Vagina (tissue), 2 donors: ENCODE measurements around the gene CAPRIN1. TPM values are rescaled to one million over a fixed set of nuclear protein-coding genes. Genes with fewer than 3 reads are reported as not detected.
A peak's percentile ranks its signal among the peaks of the same experiment; 100 is the strongest.
"Not testable (repeated sequence)": the region's sequence is repeated elsewhere in the genome, so short reads cannot be mapped to it uniquely, and the experiment has no call there.

ENCODE experiments used
- DNase-seq, 2 donors: peaks; one replicate each; pipeline ENCODE4 v3.0.0-alpha.2; 2017; ENCODE audit errors: extremely low spot score in 2 of 2
- H3K27ac ChIP-seq: fragments of 200-600 bp; sonication (generic); one replicate; pipeline ENCODE4 v1.5.1; 2019
- H3K27me3 ChIP-seq: fragments of 200-600 bp; sonication (generic); one replicate; pipeline ENCODE4 v1.5.1; 2019
- H3K36me3 ChIP-seq, 2 donors: fragments of 200-600 bp; sonication (generic); one replicate each; pipeline ENCODE4 v1.5.1; 2017 to 2019
- H3K4me1 ChIP-seq: fragments of 200-600 bp; sonication (generic); one replicate; pipeline ENCODE4 v1.5.1; 2019
- H3K4me3 ChIP-seq, 2 donors: fragments of 200-600 bp; sonication (generic); 1 replicate in 1 of 2; 2 replicates in 1 of 2; pipeline ENCODE4 v1.5.1; 2016 to 2019
- H3K9me3 ChIP-seq: fragments of 200-600 bp; sonication (generic); one replicate; pipeline ENCODE4 v1.5.1; 2019
- POLR2A ChIP-seq, 2 donors: fragments of 450-650 bp; IDR thresholded peaks; one replicate each; pipeline ENCODE4 v1.6.1; 2017; ENCODE audit warnings: antibody characterized with exemption in 2 of 2, mild to moderate bottlenecking in 2 of 2, moderate library complexity in 2 of 2
- POLR2AphosphoS5 ChIP-seq, 2 donors: sonication (generic); formaldehyde crosslinking; IDR thresholded peaks; one replicate each; pipeline ENCODE4 v1.9.0; 2017; ENCODE audit warnings: antibody characterized with exemption in 2 of 2, mild to moderate bottlenecking in 2 of 2, low read depth in 1 of 2; ENCODE audit not compliant: insufficient read depth in 1 of 2
- intact Hi-C: fragments of 100-400 bp; cut with DNase I; formaldehyde crosslinking; loops from one replicate; pipeline ENCODE4 v1.15.1; 2023
- total RNA-seq: library from RNA; depleted of rRNA; stranded (reverse); fragments of >200 nt; gene quantifications from one replicate; pipeline ENCODE4 v1.2.3, GENCODE V29; 2016
- TF ChIP-seq, protein P1 (sequence below), 3 experiments: fragments of 450-650 bp in 2 of 3; fragments of 200-600 bp in 1 of 3; sonication (generic) in 1 of 3; IDR thresholded peaks; one replicate each; pipeline ENCODE4 v1.5.1; 2017 to 2019; ENCODE audit warnings: antibody characterized with exemption in 3 of 3, mild to moderate bottlenecking in 2 of 3, moderate library complexity in 2 of 3

CAPRIN1 gene
- total RNA-seq, 1 donor from 2014 or later: 123 TPM

DNA sequence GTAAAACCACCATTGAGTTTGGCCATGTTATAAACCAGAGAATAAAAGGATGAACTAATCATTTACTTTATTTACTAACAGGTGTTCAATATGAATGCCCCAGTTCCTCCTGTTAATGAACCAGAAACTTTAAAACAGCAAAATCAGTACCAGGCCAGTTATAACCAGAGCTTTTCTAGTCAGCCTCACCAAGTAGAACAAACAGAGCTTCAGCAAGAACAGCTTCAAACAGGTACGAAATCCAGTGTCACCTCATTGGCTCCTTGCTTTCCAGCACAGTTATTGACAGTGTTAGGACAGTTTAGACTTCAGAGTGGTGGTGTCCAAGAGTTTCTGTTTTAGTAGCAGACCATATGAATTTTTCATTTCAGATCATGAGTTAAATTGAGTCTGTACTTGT is 40.3 kb downstream of the CAPRIN1 start:
- TF ChIP-seq POLR2A (IDR thresholded peaks at IDR 0.05) (no peak), POLR2AphosphoS5 (IDR thresholded peaks at IDR 0.05; ENCODE audit: insufficient read depth in 1 of 2, low read depth in 1 of 2) (no peak)
- TF ChIP-seq, protein P1, sequence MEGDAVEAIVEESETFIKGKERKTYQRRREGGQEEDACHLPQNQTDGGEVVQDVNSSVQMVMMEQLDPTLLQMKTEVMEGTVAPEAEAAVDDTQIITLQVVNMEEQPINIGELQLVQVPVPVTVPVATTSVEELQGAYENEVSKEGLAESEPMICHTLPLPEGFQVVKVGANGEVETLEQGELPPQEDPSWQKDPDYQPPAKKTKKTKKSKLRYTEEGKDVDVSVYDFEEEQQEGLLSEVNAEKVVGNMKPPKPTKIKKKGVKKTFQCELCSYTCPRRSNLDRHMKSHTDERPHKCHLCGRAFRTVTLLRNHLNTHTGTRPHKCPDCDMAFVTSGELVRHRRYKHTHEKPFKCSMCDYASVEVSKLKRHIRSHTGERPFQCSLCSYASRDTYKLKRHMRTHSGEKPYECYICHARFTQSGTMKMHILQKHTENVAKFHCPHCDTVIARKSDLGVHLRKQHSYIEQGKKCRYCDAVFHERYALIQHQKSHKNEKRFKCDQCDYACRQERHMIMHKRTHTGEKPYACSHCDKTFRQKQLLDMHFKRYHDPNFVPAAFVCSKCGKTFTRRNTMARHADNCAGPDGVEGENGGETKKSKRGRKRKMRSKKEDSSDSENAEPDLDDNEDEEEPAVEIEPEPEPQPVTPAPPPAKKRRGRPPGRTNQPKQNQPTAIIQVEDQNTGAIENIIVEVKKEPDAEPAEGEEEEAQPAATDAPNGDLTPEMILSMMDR (IDR thresholded peaks at IDR 0.05): no peak
- peaks cover 0 to 98% of the 10 kb centered on the region in 2 donors for H3K36me3 ChIP-seq
- no peak for DNase-seq
- no peaks in the 10 kb centered on the region for H3K27me3 ChIP-seq
- no peaks in the 10 kb centered on the region for H3K9me3 ChIP-seq
- intact Hi-C loops: no loop called here
- H3K4me1 ChIP-seq: no peaks in the 10 kb centered on the region
- H3K27ac ChIP-seq: no peak overlapping the region
- H3K4me3 ChIP-seq: no peak overlapping the region

DNA sequence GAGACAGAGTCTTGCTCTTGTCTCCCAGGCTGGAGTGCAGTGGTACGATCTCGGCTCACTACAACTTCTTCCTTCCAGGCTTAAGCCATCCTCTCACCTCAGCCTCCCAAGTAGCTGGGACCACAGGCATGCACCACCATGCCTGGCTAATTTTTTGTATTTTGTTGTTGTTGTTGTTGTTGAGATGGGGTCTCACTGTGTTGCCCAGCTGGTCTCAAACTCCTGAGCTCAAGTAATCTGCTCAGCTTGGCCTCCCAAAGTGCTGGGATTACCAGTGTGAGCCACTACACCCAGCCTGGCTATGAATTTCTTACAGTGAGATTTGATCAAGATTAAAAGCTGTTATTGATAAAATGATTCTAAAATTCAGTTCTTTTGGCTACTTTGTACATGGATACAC is 43.4 kb downstream of the CAPRIN1 start:
- peaks cover 0 to 99% of the 10 kb centered on the region in 2 donors for H3K36me3 ChIP-seq
- DNase-seq: not testable (repeated sequence)

DNA sequence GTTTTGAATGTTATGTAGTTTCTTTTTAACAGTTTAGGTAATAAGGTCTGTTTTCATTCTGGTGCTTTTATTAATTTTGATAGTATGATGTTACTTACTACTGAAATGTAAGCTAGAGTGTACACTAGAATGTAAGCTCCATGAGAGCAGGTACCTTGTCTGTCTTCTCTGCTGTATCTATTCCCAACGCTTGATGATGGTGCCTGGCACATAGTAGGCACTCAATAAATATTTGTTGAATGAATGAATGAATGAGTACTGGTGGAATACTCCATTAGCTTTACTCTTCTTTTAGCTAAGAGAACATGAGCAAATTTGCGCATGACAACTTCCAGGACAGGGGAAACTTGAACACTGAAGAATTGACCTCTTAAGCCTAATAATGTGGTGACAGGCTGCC is 47.3 kb downstream of the CAPRIN1 start:
- TF ChIP-seq POLR2A (IDR thresholded peaks at IDR 0.05) (no peak), POLR2AphosphoS5 (IDR thresholded peaks at IDR 0.05; ENCODE audit: insufficient read depth in 1 of 2, low read depth in 1 of 2) (no peak)
- TF ChIP-seq, protein P1 (IDR thresholded peaks at IDR 0.05): no peak
- no peak for DNase-seq
- Histone ChIP-seq H3K36me3 (peaks cover 0 to 68% of the 10 kb centered on the region in 2 donors), H3K4me1 (no peaks in the 10 kb centered on the region), H3K27me3 (no peaks in the 10 kb centered on the region), H3K27ac (no peak overlapping the region), H3K4me3 (no peak overlapping the region), H3K9me3 (no peaks in the 10 kb centered on the region)
- intact Hi-C loops: no loop called here

More for the DNA sequence above, 43.4 kb downstream of the CAPRIN1 start:
- intact Hi-C loops, H3K27me3 ChIP-seq, H3K4me1 ChIP-seq, H3K27ac ChIP-seq, H3K9me3 ChIP-seq, H3K4me3 ChIP-seq: not testable (repeated sequence)

DNA sequence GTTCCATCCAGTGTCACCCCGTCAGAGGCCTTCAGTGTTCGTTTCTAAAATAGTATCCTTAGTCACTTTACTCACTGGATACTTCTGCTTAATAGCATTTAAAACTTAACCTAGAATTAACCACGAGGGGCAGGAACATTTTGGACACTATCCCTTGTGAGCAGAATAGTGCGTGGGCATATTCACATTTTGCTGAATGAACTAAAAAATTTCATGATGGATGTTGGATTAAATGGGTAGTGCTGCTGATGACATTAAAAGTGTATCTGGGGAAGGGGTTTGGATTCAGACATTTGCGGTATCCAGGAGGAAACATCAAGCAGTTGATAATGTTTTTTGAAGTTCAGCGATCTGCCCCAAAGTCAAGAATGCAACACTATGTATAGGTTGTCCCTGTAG is 53.1 kb downstream of the CAPRIN1 start:
- peaks cover 21% of the 10 kb centered on the region for H3K4me1 ChIP-seq
- TF ChIP-seq, protein P1 (IDR thresholded peaks at IDR 0.05): no peak
- TF ChIP-seq POLR2A (IDR thresholded peaks at IDR 0.05) (no peak), POLR2AphosphoS5 (IDR thresholded peaks at IDR 0.05; ENCODE audit: insufficient read depth in 1 of 2, low read depth in 1 of 2) (no peak)
- no peaks in the 10 kb centered on the region for H3K27me3 ChIP-seq
- H3K4me3 ChIP-seq: peak overlapping the region; percentile 61 to 68
- H3K36me3 ChIP-seq: peaks cover 0 to 26% of the 10 kb centered on the region in 2 donors
- intact Hi-C loops: loop anchor here (5.0 kb wide), 1 partner anchor 52 kb away; the partner anchor contains the start of gene CAPRIN1
- no peaks in the 10 kb centered on the region for H3K9me3 ChIP-seq
- H3K27ac ChIP-seq: peak overlapping the region; percentile 83
- no peak for DNase-seq

DNA sequence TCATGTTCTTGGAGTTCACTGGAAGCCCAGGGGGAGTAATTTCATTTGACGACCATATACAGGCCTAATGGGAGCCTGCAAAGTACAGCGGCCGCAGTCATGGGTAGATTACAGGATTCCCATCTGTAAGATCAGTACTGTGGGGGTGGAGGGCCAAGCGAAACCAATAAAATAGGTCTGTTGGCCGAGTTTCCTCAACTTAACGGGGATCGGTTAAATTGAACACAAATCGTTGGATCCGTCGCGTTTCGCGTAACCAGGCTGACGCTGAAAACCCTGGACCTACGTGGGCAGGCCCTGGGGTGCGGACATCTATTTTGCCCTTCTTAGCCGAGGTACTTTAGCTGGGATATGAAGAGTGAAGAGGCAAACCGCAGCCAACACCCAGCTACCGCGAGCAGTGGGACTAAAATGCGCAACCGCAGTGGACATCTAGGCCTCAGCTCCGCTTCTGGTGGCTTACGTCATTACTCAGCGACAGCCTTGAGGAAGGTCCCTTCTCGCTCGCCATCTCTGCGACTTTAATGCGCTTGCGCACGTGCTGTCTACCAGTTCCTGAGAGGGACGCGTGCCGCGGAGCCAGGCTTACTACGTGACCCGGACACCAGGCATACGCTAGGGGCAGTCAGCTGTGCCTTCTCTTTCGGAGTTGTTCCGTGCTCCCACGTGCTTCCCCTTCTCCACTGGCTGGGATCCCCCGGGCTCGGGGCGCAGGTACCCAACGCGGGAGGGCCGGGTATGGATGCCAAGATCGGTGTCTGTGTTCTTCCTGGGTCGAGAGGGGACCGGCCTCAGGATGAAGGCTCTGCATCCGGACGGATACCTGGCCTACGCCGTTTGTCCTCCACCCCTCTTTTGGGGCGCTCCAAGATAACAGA is 53.8 kb downstream of the CAPRIN1 start, which contains the start of gene NAT10:
NAT10 (plus strand) TSS at position 551 of the 878 bp plus-strand sequence. CDS start 2,597 bp downstream, outside the sequence.
- Histone ChIP-seq H3K4me3 (peak within 1 kb of the TSS; percentile 61 to 68), H3K27ac (peak within 1 kb of the TSS; percentile 83), H3K36me3 (peaks cover 0 to 24% of the 10 kb centered on the region in 2 donors), H3K27me3 (no peaks in the 10 kb centered on the region), H3K4me1 (peaks cover 21% of the 10 kb centered on the region), H3K9me3 (no peaks in the 10 kb centered on the region)
- peak; percentile 97 to 98 for DNase-seq
- intact Hi-C loops: loop anchor here (5.0 kb wide), 1 partner anchor 53 kb away; the partner anchor contains the start of gene CAPRIN1
- TF ChIP-seq, protein P1 (IDR thresholded peaks at IDR 0.05): peak in 1 of 3 experiments; percentile 22
- peak; percentile 95 to 100 for TF ChIP-seq POLR2AphosphoS5 (IDR thresholded peaks at IDR 0.05; ENCODE audit: insufficient read depth in 1 of 2, low read depth in 1 of 2)
- peak in 1 of 2 donors; percentile 46 for TF ChIP-seq POLR2A (IDR thresholded peaks at IDR 0.05)
